Measurements from ENCODE around the gene NDST1. TPM values are rescaled to one million over a fixed set of nuclear protein-coding genes. Genes with fewer than 3 reads are reported as not detected.
A peak's percentile ranks its signal among the peaks of the same experiment; 100 is the strongest.

The NDST1 gene
- total and polyA plus RNA-seq, 10 of the 15 experiments (the other 5 are each of a cell fraction or from before 2014, with no cell fraction given): 0.20 to 53.5 (median 12.9) TPM

GRCh38 chr5:150601491-150602345, 93.8 kb downstream of the NDST1 start:
- no peak for TF ChIP-seq TCF7 (IDR thresholded peaks at IDR 0.05; ENCODE audit: borderline replicate concordance)
- TF ChIP-seq, protein P1, sequence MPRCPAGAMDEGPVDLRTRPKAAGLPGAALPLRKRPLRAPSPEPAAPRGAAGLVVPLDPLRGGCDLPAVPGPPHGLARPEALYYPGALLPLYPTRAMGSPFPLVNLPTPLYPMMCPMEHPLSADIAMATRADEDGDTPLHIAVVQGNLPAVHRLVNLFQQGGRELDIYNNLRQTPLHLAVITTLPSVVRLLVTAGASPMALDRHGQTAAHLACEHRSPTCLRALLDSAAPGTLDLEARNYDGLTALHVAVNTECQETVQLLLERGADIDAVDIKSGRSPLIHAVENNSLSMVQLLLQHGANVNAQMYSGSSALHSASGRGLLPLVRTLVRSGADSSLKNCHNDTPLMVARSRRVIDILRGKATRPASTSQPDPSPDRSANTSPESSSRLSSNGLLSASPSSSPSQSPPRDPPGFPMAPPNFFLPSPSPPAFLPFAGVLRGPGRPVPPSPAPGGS (IDR thresholded peaks at IDR 0.05; ENCODE audit: borderline replicate concordance, insufficient read depth, low read depth, low read length, poor library complexity, severe bottlenecking): peak; percentile 20
- Histone ChIP-seq H3K4me3 (no peak overlapping the region), H3K27me3 (replicated peaks in 1 of 2; ENCODE audit: control insufficient read depth in 2 of 2, insufficient read depth in 2 of 2, low read length in 1 of 2) (no peaks in the 10 kb centered on the region; a peak in 1 of 4 replicates), H2AFZ (ENCODE audit: control insufficient read depth, low read depth, low read length) (no peak overlapping the region), H3K9me3 (replicated peaks; ENCODE audit: control insufficient read depth, insufficient read depth, low read length) (no peaks in the 10 kb centered on the region), H4K20me1 (ENCODE audit: control insufficient read depth, insufficient read depth) (no peaks in the 10 kb centered on the region), H3K36me3 (ENCODE audit: control insufficient read depth in 2 of 2, insufficient read depth in 2 of 2, low read length in 1 of 2) (no peaks in the 10 kb centered on the region), H3K4me2 (ENCODE audit: control insufficient read depth, insufficient read depth) (no peak overlapping the region), H3K9ac (ENCODE audit: control insufficient read depth, insufficient read depth, low read length) (no peak overlapping the region), H3K4me1 (ENCODE audit: control insufficient read depth, insufficient read depth, low read length) (peaks cover 4% of the 10 kb centered on the region), H3K27ac (ENCODE audit: control insufficient read depth, insufficient read depth) (no peak overlapping the region), H3K79me2 (ENCODE audit: control insufficient read depth, insufficient read depth, low read length) (no peaks in the 10 kb centered on the region)
- CTCF ChIA-PET: no interaction called here
- POLR2A ChIA-PET: no interaction called here
- DNase-seq (ENCODE audit: low read depth, low spot score) (no peak), ATAC-seq (no peak), FAIRE-seq (no peak)
- intact Hi-C loops (cut with micrococcal nuclease; ENCODE audit: unreplicated experiment) (no loop called here), in situ Hi-C loops (cut with MboI) (no loop called here)
- RAD21 ChIA-PET (ENCODE audit: unreplicated experiment): no interaction called here
- no TSS peak for BruUV-seq (replicated peaks)
- WGBS (ENCODE audit: insufficient coverage, insufficient replicate concordance, low lambda C conversion rate, missing lambda C conversion rate): 51% methylated on average over 16 of the region's 16 CpGs
- SMC1A ChIA-PET (ENCODE audit: uncharacterized antibody, unreplicated experiment): no interaction called here

GRCh38 chr5:150603052-150603451, 95.1 kb downstream of the NDST1 start:
- 26% methylated on average over 4 of the region's 4 CpGs for WGBS (ENCODE audit: insufficient coverage, insufficient replicate concordance, low lambda C conversion rate, missing lambda C conversion rate)
- TF ChIP-seq EGR1 (IDR thresholded peaks at IDR 0.05; ENCODE audit: borderline replicate concordance in 1 of 2, low read depth in 2 of 2, low read length in 2 of 2) (no peak), SMAD1 (IDR thresholded peaks at IDR 0.05; ENCODE audit: low read depth, partially characterized antibody) (no peak), YBX1 (IDR thresholded peaks at IDR 0.05) (no peak)
- FAIRE-seq (no peak), ATAC-seq (no peak), DNase-seq (ENCODE audit: low read depth, low spot score) (no peak)
- no peaks in the 10 kb centered on the region for H3K79me2 ChIP-seq (ENCODE audit: control insufficient read depth, insufficient read depth, low read length)
- RAD21 ChIA-PET (ENCODE audit: unreplicated experiment): no interaction called here
- CTCF ChIA-PET: interaction anchor here (1.0 to 1.1 kb wide), 2 partner anchors 42 to 98 kb away, joined by 3 read pairs; partner anchors contain the start of gene RBM22
- H2AFZ ChIP-seq (ENCODE audit: control insufficient read depth, low read depth, low read length): no peak overlapping the region
- no TSS peak for BruUV-seq (replicated peaks)
- H3K36me3 ChIP-seq (ENCODE audit: control insufficient read depth in 2 of 2, insufficient read depth in 2 of 2, low read length in 1 of 2): no peaks in the 10 kb centered on the region
- SMC1A ChIA-PET (ENCODE audit: uncharacterized antibody, unreplicated experiment): interaction anchor here (0.6 kb wide), 1 partner anchor 44 kb away, joined by 3 read pairs; no protein-coding TSS in a partner anchor
- intact Hi-C loops (cut with micrococcal nuclease; ENCODE audit: unreplicated experiment): no loop called here
- no peaks in the 10 kb centered on the region for H4K20me1 ChIP-seq (ENCODE audit: control insufficient read depth, insufficient read depth)
- no peak overlapping the region for H3K4me2 ChIP-seq (ENCODE audit: control insufficient read depth, insufficient read depth)
- in situ Hi-C loops (cut with MboI): no loop called here
- no peak overlapping the region for H3K27ac ChIP-seq (ENCODE audit: control insufficient read depth, insufficient read depth)
- H3K4me1 ChIP-seq (ENCODE audit: control insufficient read depth, insufficient read depth, low read length): peaks cover 4% of the 10 kb centered on the region
- no peak overlapping the region for H3K9ac ChIP-seq (ENCODE audit: control insufficient read depth, insufficient read depth, low read length)
- no peaks in the 10 kb centered on the region; a peak in 1 of 4 replicates for H3K27me3 ChIP-seq (replicated peaks in 1 of 2; ENCODE audit: control insufficient read depth in 2 of 2, insufficient read depth in 2 of 2, low read length in 1 of 2)
- H3K9me3 ChIP-seq (replicated peaks; ENCODE audit: control insufficient read depth, insufficient read depth, low read length): no peaks in the 10 kb centered on the region
- no peak overlapping the region for H3K4me3 ChIP-seq
- POLR2A ChIA-PET: interaction anchor here (0.6 kb wide), 2 partner anchors 13 to 891 kb away, joined by 3 read pairs; no protein-coding TSS in a partner anchor

All from GM12878 (cell line).